ENCODE data around the gene PIEZO1. TPM values are rescaled to one million over a fixed set of nuclear protein-coding genes. Genes with fewer than 3 reads are reported as not detected.

PIEZO1 gene
- total and polyA plus RNA-seq, 11 donors, result 14.2 to 59.7 (median 31.2) TPM

DNA sequence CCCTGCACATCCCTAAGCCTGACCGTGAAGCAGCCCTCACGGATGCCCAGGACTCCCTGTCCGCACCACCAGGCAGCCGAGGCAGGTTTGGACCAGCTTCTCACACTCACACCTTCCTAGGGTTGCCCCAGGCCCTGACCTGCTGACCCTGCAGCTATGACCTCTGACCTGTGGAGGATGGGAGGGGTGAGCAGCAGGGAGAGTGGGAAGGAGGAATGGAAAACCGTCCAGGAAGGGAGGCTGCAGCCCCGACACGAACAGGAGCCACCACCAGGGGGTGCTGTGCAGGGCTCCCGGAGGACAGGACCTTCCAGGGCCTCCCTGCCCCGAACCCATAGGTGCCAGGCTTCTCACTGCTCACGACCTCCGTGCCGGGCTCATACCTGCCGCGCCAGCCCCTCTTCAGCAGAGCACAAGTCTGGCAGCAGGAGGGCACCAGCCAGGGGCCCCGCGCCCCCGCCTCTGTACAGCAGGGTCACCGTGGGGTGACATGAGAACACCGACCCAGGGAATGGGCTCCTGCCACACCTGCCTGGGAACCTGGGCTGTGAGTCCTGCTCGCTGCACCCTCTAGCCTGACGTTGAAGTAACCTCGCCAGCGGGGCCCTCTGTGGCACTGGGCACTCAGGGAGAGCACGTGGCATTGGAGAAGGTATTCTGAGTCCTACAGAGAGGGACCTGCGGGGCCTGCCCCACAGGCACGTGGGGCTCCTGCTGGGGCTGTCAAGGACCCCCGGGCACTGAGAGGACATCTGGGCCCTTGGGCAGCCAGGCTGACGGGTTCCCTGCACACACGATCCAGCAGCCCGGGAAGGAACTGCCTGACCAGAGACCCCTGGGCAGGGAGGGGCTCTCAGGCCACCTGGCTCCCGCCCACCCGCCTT is 41.1 kb downstream of the PIEZO1 start:
- DNase-seq, result peak; percentile 77 to 88 (median 82)
- TF ChIP-seq, protein P1, sequence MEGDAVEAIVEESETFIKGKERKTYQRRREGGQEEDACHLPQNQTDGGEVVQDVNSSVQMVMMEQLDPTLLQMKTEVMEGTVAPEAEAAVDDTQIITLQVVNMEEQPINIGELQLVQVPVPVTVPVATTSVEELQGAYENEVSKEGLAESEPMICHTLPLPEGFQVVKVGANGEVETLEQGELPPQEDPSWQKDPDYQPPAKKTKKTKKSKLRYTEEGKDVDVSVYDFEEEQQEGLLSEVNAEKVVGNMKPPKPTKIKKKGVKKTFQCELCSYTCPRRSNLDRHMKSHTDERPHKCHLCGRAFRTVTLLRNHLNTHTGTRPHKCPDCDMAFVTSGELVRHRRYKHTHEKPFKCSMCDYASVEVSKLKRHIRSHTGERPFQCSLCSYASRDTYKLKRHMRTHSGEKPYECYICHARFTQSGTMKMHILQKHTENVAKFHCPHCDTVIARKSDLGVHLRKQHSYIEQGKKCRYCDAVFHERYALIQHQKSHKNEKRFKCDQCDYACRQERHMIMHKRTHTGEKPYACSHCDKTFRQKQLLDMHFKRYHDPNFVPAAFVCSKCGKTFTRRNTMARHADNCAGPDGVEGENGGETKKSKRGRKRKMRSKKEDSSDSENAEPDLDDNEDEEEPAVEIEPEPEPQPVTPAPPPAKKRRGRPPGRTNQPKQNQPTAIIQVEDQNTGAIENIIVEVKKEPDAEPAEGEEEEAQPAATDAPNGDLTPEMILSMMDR (IDR thresholded peaks at IDR 0.05), result peak in 11 of 12 donors; percentile 77 to 94 (median 89)
- no peak for TF ChIP-seq POLR2A (IDR thresholded peaks at IDR 0.05)
- no peaks in the 10 kb centered on the region for H3K9me3 ChIP-seq
- intact Hi-C loops (cut with DNase I), result loop anchor here (1.0 to 10.0 kb wide), 11 partner anchors 39 to 473 kb away; partner anchors contain the start of genes PIEZO1 (in 9 of the 10), ZNF778 (in 5 of the 10), CDH15 (in 1 of the 10) and PABPN1L (in 1 of the 10)
- peak overlapping the region in 7 of 12 donors; percentile 49 to 84 (median 75) for H3K27ac ChIP-seq
- ATAC-seq, result peak in 3 of 4 donors; percentile 55 to 69 (median 58)
- H3K4me1 ChIP-seq, result peaks cover 0 to 43% (median 27%) of the 10 kb centered on the region in 12 donors
- H3K36me3 ChIP-seq, result peaks cover 0 to 37% (median 4%) of the 10 kb centered on the region in 9 donors
- H3K27me3 ChIP-seq, result no peaks in the 10 kb centered on the region
- 46 to 59% (median 55%) methylated on average over 28 to 32 of the region's 32 CpGs for WGBS, 4 donors
- H3K4me3 ChIP-seq, result peak overlapping the region in 1 of 12 donors; percentile 3

DNA sequence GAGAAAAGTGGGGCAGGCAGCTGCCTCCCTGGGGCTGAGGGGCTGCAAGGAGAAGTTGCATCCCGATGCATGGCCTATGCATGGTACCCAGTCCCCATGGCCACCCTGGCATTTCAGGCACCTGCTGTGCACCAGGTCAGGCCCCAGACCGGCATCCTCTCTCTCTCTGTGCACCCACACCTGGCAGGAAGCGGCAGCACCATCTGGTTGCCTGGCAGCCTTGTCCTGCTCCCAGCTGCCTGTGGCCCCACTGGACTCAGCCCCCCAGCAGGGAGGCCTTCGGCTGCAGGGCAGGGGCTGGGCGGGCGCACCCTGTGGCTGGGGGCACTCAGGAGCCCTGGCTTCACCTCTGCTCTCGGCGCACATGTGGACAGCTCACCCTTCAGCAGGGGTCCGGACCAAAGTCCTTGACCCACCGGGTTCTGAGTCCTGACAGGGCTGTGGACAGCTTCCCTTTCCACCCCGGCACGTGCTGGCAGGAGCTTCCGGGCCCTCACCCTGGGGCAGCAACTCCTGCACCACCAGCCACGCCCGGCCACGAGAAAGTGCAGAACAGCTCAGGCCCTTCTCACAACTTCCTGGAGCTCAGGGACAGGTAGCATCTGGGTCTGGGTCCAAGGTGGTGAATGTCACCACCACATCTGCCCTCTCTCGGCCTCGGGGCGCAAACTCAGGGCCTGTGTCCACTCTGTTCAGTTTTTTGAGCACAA is 42.0 kb downstream of the PIEZO1 start:
- H3K27me3 ChIP-seq, result no peaks in the 10 kb centered on the region
- TF ChIP-seq POLR2A (IDR thresholded peaks at IDR 0.05), result no peak
- TF ChIP-seq, protein P1 (IDR thresholded peaks at IDR 0.05), result no peak
- ATAC-seq (no peak), DNase-seq (no peak)
- WGBS, 4 donors, result 85 to 96% (median 89%) methylated on average over 5 to 19 of the region's 19 CpGs
- H3K36me3 ChIP-seq, result peaks cover 0 to 43% (median 4%) of the 10 kb centered on the region in 9 donors
- no peaks in the 10 kb centered on the region for H3K9me3 ChIP-seq
- peaks cover 0 to 43% (median 27%) of the 10 kb centered on the region in 12 donors for H3K4me1 ChIP-seq
- no peak overlapping the region for H3K27ac ChIP-seq
- H3K4me3 ChIP-seq, result no peak overlapping the region
- intact Hi-C loops (cut with DNase I), result loop anchor here in 9 of 10 donors (1.0 to 10.0 kb wide), 10 partner anchors 42 to 474 kb away; partner anchors contain the start of genes ZNF778 (in 5 of the 9), PIEZO1 (in 4 of the 9), CDH15 (in 1 of the 9) and PABPN1L (in 1 of the 9)

DNA sequence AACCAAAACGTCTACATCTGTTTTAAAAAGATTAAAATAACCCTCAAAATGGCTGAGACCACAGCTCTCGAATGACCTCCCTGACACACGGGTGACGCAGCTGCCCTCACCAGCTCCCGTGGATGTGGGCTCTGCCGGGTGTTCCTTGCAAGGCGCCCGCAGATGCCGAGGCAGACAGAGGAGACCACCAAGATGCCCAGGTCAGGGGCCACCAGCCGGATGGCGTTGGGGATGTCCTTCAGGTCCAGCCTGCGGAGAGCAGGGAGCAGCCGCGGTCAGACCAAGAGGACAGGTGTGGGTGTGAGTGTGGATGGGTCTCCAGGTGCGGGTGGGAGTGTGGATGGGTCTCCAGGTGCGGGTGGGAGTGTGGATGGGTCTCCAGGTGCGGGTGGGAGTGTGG is 43.7 kb downstream of the PIEZO1 start:
- WGBS, 4 donors, result 89 to 95% (median 92%) methylated on average over 16 to 17 of the region's 17 CpGs
- TF ChIP-seq POLR2A (IDR thresholded peaks at IDR 0.05), result no peak
- TF ChIP-seq, protein P1 (IDR thresholded peaks at IDR 0.05), result no peak
- intact Hi-C loops (cut with DNase I), result loop anchor here in 7 of 10 donors (5.0 to 10.0 kb wide), 5 partner anchors 123 to 476 kb away; partner anchors contain the start of genes ZNF778 (in 3 of the 7), CDH15 (in 1 of the 7) and PABPN1L (in 1 of the 7)

More for the DNA sequence above, 43.7 kb downstream of the PIEZO1 start:
- H3K27me3 ChIP-seq, result no peaks in the 10 kb centered on the region
- no peak overlapping the region for H3K27ac ChIP-seq
- H3K36me3 ChIP-seq, result peaks cover 0 to 43% (median 4%) of the 10 kb centered on the region in 9 donors
- H3K4me3 ChIP-seq, result no peak overlapping the region
- ATAC-seq, result no peak
- peaks cover 0 to 37% (median 22%) of the 10 kb centered on the region in 12 donors for H3K4me1 ChIP-seq
- DNase-seq, result no peak
- no peaks in the 10 kb centered on the region for H3K9me3 ChIP-seq

All from heart left ventricle (tissue), 16 donors.